ENCODE measurements around the gene YIPF5.

GRCh38 chr5:144126707-144127106, 43.8 kb downstream of the YIPF5 start:
- TF ChIP-seq CTCF (IDR thresholded peaks at IDR 0.05): no peak
- TF ChIP-seq POLR2A (IDR thresholded peaks at IDR 0.05): no peak
